IMR-90 (cell line): Measurements from ENCODE around the gene NBEA. TPM values are rescaled to one million over a fixed set of nuclear protein-coding genes. Genes with fewer than 3 reads are reported as not detected.

Experiments used
- ATAC-seq: fragments of 200-7000 bp; cut with Tn5 transposase; 2 replicates; pipeline ENCODE4 v1.9.1; 2020; ENCODE audit warnings: low read depth, mild to moderate bottlenecking, moderate library complexity
- BruUV-seq: library from RNA; stranded (reverse); fragments of 400-500 nt; replicated peaks from 2 replicates; lab custom pipeline; 2021; lab: Mats Ljungman, UMichigan
- CTCF ChIA-PET: fragments of 300-600 bp; formaldehyde crosslinking; extraction: SDS; loops from one replicate; lab custom pipeline; 2021; ENCODE audit warnings: antibody characterized with exemption; lab: Yijun Ruan, JAX
- POLR2A ChIA-PET: fragments of 300-600 bp; sonication (Branson Sonifier 250); formaldehyde crosslinking; loops from one replicate; lab custom pipeline; 2022; ENCODE audit warnings: antibody characterized with exemption; ENCODE audit not compliant: unreplicated experiment; lab: Charles Lee
- DNase-seq: peaks from one replicate; pipeline ENCODE4 v3.0.0; 2013
- H2AFZ ChIP-seq: replicated peaks from 2 replicates; pipeline ENCODE3; 2013; ENCODE audit warnings: low read length, mild to moderate bottlenecking; ENCODE audit not compliant: poor library complexity
- H2AK5ac ChIP-seq: 2 replicates; pipeline ENCODE4 v1.6.1; 2013; ENCODE audit warnings: low read depth, low read length, inconsistent platforms
- H2AK9ac ChIP-seq: replicated peaks from 2 replicates; pipeline ENCODE3; 2013; ENCODE audit warnings: mild to moderate bottlenecking, low read depth, low read length, moderate library complexity; ENCODE audit not compliant: poor library complexity
- H2BK120ac ChIP-seq: 2 replicates; pipeline ENCODE4 v1.6.1; 2013; ENCODE audit warnings: low read depth, low read length, inconsistent platforms
- H2BK15ac ChIP-seq: 3 replicates; pipeline ENCODE4 v1.6.1; 2013; ENCODE audit warnings: low read depth, low read length, inconsistent platforms
- H2BK20ac ChIP-seq: 2 replicates; pipeline ENCODE4 v1.6.1; 2013; ENCODE audit warnings: low read depth, mild to moderate bottlenecking, inconsistent platforms, low read length, moderate library complexity
- H2BK5ac ChIP-seq: 2 replicates; pipeline ENCODE4 v1.6.1; 2013; ENCODE audit warnings: mild to moderate bottlenecking, low read depth, low read length, inconsistent platforms; ENCODE audit not compliant: poor library complexity, severe bottlenecking
- H3K14ac ChIP-seq: replicated peaks from 2 replicates; pipeline ENCODE4 v1.6.1; 2013; ENCODE audit warnings: low read depth, low read length, inconsistent platforms
- H3K18ac ChIP-seq: 2 replicates; pipeline ENCODE4 v1.6.1; 2013; ENCODE audit warnings: low read depth, low read length, control low read depth
- H3K23ac ChIP-seq: 2 replicates; pipeline ENCODE4 v1.6.1; 2013; ENCODE audit warnings: low read depth, low read length, inconsistent platforms
- H3K27ac ChIP-seq: 2 replicates; pipeline ENCODE4 v1.5.1; 2013; ENCODE audit warnings: mild to moderate bottlenecking, control low read depth, low read length; ENCODE audit not compliant: insufficient read depth
- H3K27me3 ChIP-seq: 2 replicates; pipeline ENCODE4 v1.6.1; 2013; ENCODE audit warnings: low read length; ENCODE audit not compliant: control insufficient read depth, insufficient read depth
- H3K36me3 ChIP-seq: 2 replicates; pipeline ENCODE4 v1.6.1; 2013; ENCODE audit warnings: low read length, mixed read lengths; ENCODE audit not compliant: control insufficient read depth, insufficient read depth
- H3K4ac ChIP-seq: 2 replicates; pipeline ENCODE4 v1.6.1; 2013; ENCODE audit warnings: low read depth, low read length, inconsistent platforms
- H3K4me1 ChIP-seq: 2 replicates; pipeline ENCODE4 v1.6.1; 2013; ENCODE audit warnings: low read length, mixed read lengths; ENCODE audit not compliant: control insufficient read depth, insufficient read depth
- H3K4me2 ChIP-seq: 2 replicates; pipeline ENCODE4 v1.6.1; 2013; ENCODE audit warnings: low read depth, mild to moderate bottlenecking, control low read depth, low read length, moderate library complexity
- H3K4me3 ChIP-seq: 2 replicates; pipeline ENCODE4 v1.5.1; 2013; ENCODE audit warnings: low read depth, mild to moderate bottlenecking, control low read depth, low read length, moderate library complexity; ENCODE audit not compliant: insufficient read depth
- H3K56ac ChIP-seq: 2 replicates; pipeline ENCODE4 v1.6.1; 2013; ENCODE audit warnings: low read length, inconsistent platforms; ENCODE audit not compliant: insufficient read depth; ENCODE audit errors: extremely low read depth
- H3K79me1 ChIP-seq, 2 experiments: 2 replicates each; pipeline ENCODE4 v1.6.1; 2013; ENCODE audit warnings: low read length in 2 of 2, inconsistent platforms in 1 of 2, low read depth in 1 of 2
- H3K9ac ChIP-seq: 2 replicates; pipeline ENCODE4 v1.6.1; 2013; ENCODE audit warnings: low read depth, low read length, control low read depth
- H3K9me1 ChIP-seq: 2 replicates; pipeline ENCODE4 v1.6.1; 2013; ENCODE audit warnings: low read length, inconsistent platforms; ENCODE audit not compliant: insufficient read depth
- H3K9me3 ChIP-seq: 2 replicates; pipeline ENCODE4 v1.6.1; 2013; ENCODE audit warnings: low read length; ENCODE audit not compliant: control insufficient read depth, insufficient read depth
- H4K20me1 ChIP-seq: 2 replicates; pipeline ENCODE4 v1.6.1; 2013; ENCODE audit warnings: low read length, inconsistent platforms; ENCODE audit not compliant: insufficient read depth
- H4K5ac ChIP-seq: 2 replicates; pipeline ENCODE4 v1.6.1; 2013; ENCODE audit warnings: mild to moderate bottlenecking, low read depth, low read length, control low read depth
- H4K8ac ChIP-seq, 2 experiments: 2 replicates each; pipeline ENCODE4 v1.6.1; 2013; ENCODE audit warnings: low read depth in 2 of 2, low read length in 2 of 2, control low read depth in 1 of 2, inconsistent platforms in 1 of 2
- H4K91ac ChIP-seq: 2 replicates; pipeline ENCODE4 v1.6.1; 2013; ENCODE audit warnings: low read depth, low read length, inconsistent platforms; ENCODE audit not compliant: insufficient read depth
- BHLHE40 ChIP-seq: fragments of 150-350 bp; IDR thresholded peaks from 2 replicates; pipeline ENCODE4 v1.6.1; 2016; ENCODE audit warnings: mild to moderate bottlenecking, low read depth, low read length
- CHD1 ChIP-seq: IDR thresholded peaks from 2 replicates; pipeline ENCODE4 v1.6.1; 2012; ENCODE audit warnings: low read depth, low read length, improper control_type of control experiment
- ELK1 ChIP-seq: fragments of 150-350 bp; IDR thresholded peaks from 2 replicates; pipeline ENCODE4 v1.6.1; 2016; ENCODE audit warnings: low read depth, mild to moderate bottlenecking, low read length, moderate library complexity, borderline replicate concordance
- MXI1 ChIP-seq: IDR thresholded peaks from 2 replicates; pipeline ENCODE4 v1.6.1; 2012; ENCODE audit warnings: low read depth, mild to moderate bottlenecking, low read length, moderate library complexity, borderline replicate concordance
- NFE2L2 ChIP-seq: fragments of 150-350 bp; IDR thresholded peaks from 2 replicates; pipeline ENCODE4 v1.6.1; 2016; ENCODE audit warnings: low read depth, mild to moderate bottlenecking, low read length
- WGBS, 2 experiments: methylation state at CpG; one replicate each; pipeline versions ENCODE4 v1.1.5 to v1.1.7; 2013; ENCODE audit warnings: missing lambda C conversion rate in 2 of 2; ENCODE audit not compliant: insufficient read length in 1 of 2; ENCODE audit errors: extremely low coverage in 2 of 2; 5-methylcytosine and 5-hydroxymethylcytosine counted together
- dilution Hi-C: fragments of 300-500 bp; cut with HindIII; formaldehyde crosslinking; loops from one replicate; pipeline ENCODE4 v1.14.3; 2018; ENCODE audit warnings: low sequenced_read_pairs; ENCODE audit not compliant: unreplicated experiment
- in situ Hi-C: fragments of 300-500 bp; cut with MboI; formaldehyde crosslinking; loops from 3 replicates; pipeline ENCODE4 v1.14.3; 2019; ENCODE audit warnings: low sequenced_read_pairs, inconsistent platforms, mixed read lengths
- intact Hi-C: fragments of 100-400 bp; cut with micrococcal nuclease; formaldehyde crosslinking; loops from 2 replicates; pipeline ENCODE4 v1.10.0; 2022
- polyA plus RNA-seq, 3 experiments: library from polyadenylated mRNA; depleted of rRNA; stranded (reverse); fragments of >200 nt; gene quantifications; 2 replicates each; pipeline ENCODE4 v1.2.3, GENCODE V29; 2012; ENCODE audit warnings: low replicate concordance in 1 of 3
- total RNA-seq: library from RNA; depleted of rRNA; stranded (reverse); fragments of >200 nt; gene quantifications from 2 replicates; pipeline ENCODE4 v1.2.3, GENCODE V29; 2012

The NBEA gene
- total and polyA plus RNA-seq, 2 of the 4 experiments (the other 2 are of a cell fraction), result 0.82 to 2.2 TPM

DNA sequence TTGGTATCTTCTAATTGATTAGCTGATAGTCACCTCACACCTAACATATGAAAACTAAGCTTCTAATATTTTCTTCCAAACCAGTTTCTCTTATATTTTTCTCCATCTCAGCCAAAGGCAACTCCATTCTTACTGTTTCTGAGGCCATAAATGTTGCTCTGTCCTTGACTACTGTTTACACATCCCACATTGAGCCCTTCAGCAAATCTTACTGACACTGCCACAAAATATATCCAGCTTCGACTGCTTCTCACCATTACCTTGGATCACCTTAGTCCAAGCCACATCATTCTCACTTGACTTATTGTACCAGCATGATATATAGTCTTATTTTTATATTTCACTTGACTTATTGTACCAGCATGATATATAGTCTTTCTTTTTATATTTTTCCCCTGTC, 412.8 kb downstream of the NBEA start:
- CTCF ChIA-PET, result no interaction called here
- H2AK9ac ChIP-seq, result no peak overlapping the region
- WGBS, 2 experiments, result no CpG with 5 or more reads among the region's 1 CpG
- H3K23ac ChIP-seq, result no peak overlapping the region
- H4K8ac ChIP-seq, result no peak overlapping the region
- DNase-seq, result no peak
- TF ChIP-seq CHD1, result no peak
- TF ChIP-seq ELK1, result no peak
- TF ChIP-seq BHLHE40, result no peak
- TF ChIP-seq MXI1, result no peak
- TF ChIP-seq NFE2L2, result no peak
- H2BK5ac ChIP-seq, result no peak overlapping the region
- no peak overlapping the region for H3K4me2 ChIP-seq
- H3K79me1 ChIP-seq, result no peaks in the 10 kb centered on the region
- no TSS peak for BruUV-seq
- H3K4me3 ChIP-seq, result no peak overlapping the region
- no peak for ATAC-seq
- H3K27me3 ChIP-seq, result no peaks in the 10 kb centered on the region
- H3K56ac ChIP-seq, result no peak overlapping the region
- H3K18ac ChIP-seq, result no peak overlapping the region
- no peak overlapping the region for H3K4ac ChIP-seq
- intact Hi-C loops, result no loop called here
- H3K14ac ChIP-seq, result no peak overlapping the region
- H4K20me1 ChIP-seq, result no peaks in the 10 kb centered on the region
- in situ Hi-C loops, result no loop called here
- H4K5ac ChIP-seq, result no peak overlapping the region
- dilution Hi-C loops, result no loop called here
- H4K91ac ChIP-seq, result no peak overlapping the region
- no peak overlapping the region for H2BK120ac ChIP-seq
- POLR2A ChIA-PET, result no interaction called here
- no peak overlapping the region for H2AK5ac ChIP-seq
- H2BK15ac ChIP-seq, result no peak overlapping the region
- no peak overlapping the region for H2AFZ ChIP-seq
- H3K9me1 ChIP-seq, result no peaks in the 10 kb centered on the region; the same call in 1 of the 2 replicates
- H3K4me1 ChIP-seq, result no peaks in the 10 kb centered on the region
- no peak overlapping the region for H2BK20ac ChIP-seq
- H3K36me3 ChIP-seq, result no peaks in the 10 kb centered on the region
- H3K9me3 ChIP-seq, result no peaks in the 10 kb centered on the region
- no peak overlapping the region for H3K27ac ChIP-seq
- H3K9ac ChIP-seq, result no peak overlapping the region
